Sigmoid colon (tissue), 3 donors: Measurements from ENCODE around the gene KLK10.

Experiments used
- CTCF ChIP-seq, 4 experiments: fragments of 450-650 bp in 3 of 4; fragments of 200-600 bp in 1 of 4; IDR thresholded peaks; one replicate each; pipeline ENCODE4 v1.5.1; 2016 to 2019; ENCODE audit warnings: antibody characterized with exemption in 4 of 4, mild to moderate bottlenecking in 3 of 4, moderate library complexity in 2 of 4
- POLR2A ChIP-seq, 2 donors: fragments of 450-650 bp; IDR thresholded peaks; one replicate each; pipeline ENCODE4 v1.6.1; 2016; ENCODE audit warnings: antibody characterized with exemption in 2 of 2, mild to moderate bottlenecking in 2 of 2, moderate library complexity in 2 of 2

GRCh38 chr19:50982186-50982585 is 37.3 kb downstream of the KLK10 start:
- TF ChIP-seq POLR2A (IDR thresholded peaks at IDR 0.05), result no peak
- no peak for TF ChIP-seq CTCF (IDR thresholded peaks at IDR 0.05)
